ENCODE results near the gene PPP3CA. TPM values are rescaled to one million over a fixed set of nuclear protein-coding genes. Genes with fewer than 3 reads are reported as not detected.
"Not testable (repeated sequence)": the region's sequence is repeated elsewhere in the genome, so short reads cannot be mapped to it uniquely, and the experiment has no call there.

The PPP3CA gene
- total and polyA plus RNA-seq, 5 donors = 8.3 to 27.2 (median 18.7) TPM

DNA sequence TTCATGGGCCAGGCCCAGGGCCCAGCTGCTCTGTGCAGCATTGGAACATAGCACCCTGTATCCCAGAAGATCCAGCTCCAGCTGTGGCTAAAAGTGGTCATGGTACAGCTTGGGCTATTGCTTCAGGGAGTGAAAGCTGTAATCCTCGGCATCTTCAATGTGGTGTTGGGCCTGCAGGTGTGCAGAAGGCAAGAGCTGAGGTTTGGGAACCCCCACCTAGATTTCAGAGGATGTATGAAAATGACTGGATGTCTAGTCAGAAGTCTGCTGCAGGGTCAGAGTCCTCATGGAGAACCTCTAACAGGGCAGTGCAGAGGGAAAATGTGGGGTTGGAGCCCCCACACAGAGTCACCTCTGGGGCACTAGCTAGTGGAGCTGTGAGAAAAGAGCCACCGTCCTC is 341.7 kb downstream of the PPP3CA start:
- no peaks in the 10 kb centered on the region for H3K27me3 ChIP-seq (ENCODE audit: control insufficient read depth, insufficient read depth)
- intact Hi-C loops (cut with DNase I) = no loop called here
- H3K27ac ChIP-seq (ENCODE audit: low read length) = no peak overlapping the region
- ATAC-seq (no peak), DNase-seq (no peak)
- no peaks in the 10 kb centered on the region for H3K9me3 ChIP-seq (ENCODE audit: control insufficient read depth, low read length)
- no peaks in the 10 kb centered on the region for H3K4me1 ChIP-seq (ENCODE audit: control insufficient read depth, insufficient read depth, low read length)
- H3K4me3 ChIP-seq (ENCODE audit: low read length) = no peak overlapping the region
- WGBS = 90% methylated on average over 2 of the region's 2 CpGs

DNA sequence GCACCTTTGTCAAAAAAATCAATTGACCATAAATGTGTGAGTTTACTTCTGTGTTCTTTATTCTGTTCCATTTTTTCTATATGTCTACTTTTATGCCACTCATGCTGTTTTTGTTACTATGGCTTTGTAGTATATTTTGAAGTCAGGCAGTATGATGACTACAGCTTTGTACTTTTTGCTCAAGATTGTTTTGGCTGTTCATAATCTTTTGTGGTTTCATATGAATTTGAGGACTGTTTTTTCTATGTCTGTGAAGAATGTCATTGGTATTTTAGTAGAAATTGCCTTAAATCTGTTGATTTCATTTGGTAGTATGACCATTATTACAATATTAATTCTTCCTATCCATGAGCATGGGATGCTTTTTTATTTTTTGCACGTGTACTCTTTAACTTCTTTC is 346.8 kb downstream of the PPP3CA start:
- Histone ChIP-seq H3K27me3 (ENCODE audit: control insufficient read depth, insufficient read depth) (no peaks in the 10 kb centered on the region), H3K4me3 (ENCODE audit: low read length) (no peak overlapping the region), H3K4me1 (ENCODE audit: control insufficient read depth, insufficient read depth, low read length) (no peaks in the 10 kb centered on the region), H3K9me3 (ENCODE audit: control insufficient read depth, low read length) (no peaks in the 10 kb centered on the region), H3K27ac (ENCODE audit: low read length) (no peak overlapping the region)
- ATAC-seq (no peak), DNase-seq (no peak)
- intact Hi-C loops (cut with DNase I) = no loop called here
- 73% methylated on average over 1 of the region's 1 CpG for WGBS

DNA sequence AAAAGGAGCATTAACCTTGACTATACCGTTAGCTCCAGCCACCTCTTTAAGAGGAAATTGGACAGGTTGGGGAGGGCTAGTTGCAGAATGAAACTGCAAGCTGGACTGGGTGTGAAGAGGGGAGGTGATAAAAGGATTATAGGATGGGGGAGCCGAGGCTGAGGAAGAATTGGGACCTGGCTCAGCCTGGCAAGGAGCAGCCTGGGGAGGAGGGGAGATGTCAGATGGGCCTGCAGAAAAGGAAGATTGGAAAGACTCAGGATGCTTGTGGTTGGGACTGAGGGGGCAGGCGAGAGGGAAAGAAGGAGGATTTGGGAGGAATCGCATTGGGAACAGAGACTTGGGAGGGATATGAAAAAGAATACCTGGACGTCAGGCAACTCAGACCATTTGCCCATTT is 351.7 kb downstream of the PPP3CA start:
- 76% methylated on average over 5 of the region's 5 CpGs for WGBS
- ATAC-seq (no peak), DNase-seq (no peak)
- no peaks in the 10 kb centered on the region for H3K9me3 ChIP-seq (ENCODE audit: control insufficient read depth, low read length)
- H3K27ac ChIP-seq (ENCODE audit: low read length) = no peak overlapping the region
- intact Hi-C loops (cut with DNase I) = no loop called here
- H3K4me3 ChIP-seq (ENCODE audit: low read length) = no peak overlapping the region
- H3K4me1 ChIP-seq (ENCODE audit: control insufficient read depth, insufficient read depth, low read length) = no peaks in the 10 kb centered on the region
- H3K27me3 ChIP-seq (ENCODE audit: control insufficient read depth, insufficient read depth) = no peaks in the 10 kb centered on the region

DNA sequence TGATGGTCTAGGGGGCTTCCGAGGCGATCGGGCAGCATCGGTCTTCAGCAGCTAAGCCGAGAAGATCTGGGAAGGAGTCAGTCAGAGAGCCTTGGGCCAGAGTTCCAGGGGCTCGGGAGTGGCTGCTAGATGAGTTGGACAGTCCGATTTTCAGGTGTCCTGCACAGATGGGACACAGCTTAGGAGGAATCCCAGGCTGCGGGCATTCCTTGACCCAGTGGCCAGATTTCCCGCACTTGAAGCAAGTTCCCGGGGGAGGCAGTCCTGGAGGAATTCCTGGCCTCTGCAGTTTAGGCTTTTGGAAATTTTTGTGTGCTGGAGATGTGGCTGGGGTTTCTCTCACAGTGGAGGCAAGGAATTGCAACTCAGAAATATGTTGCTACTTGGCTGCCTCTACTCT is 352.3 kb downstream of the PPP3CA start:
- ATAC-seq; H3K9me3 ChIP-seq (ENCODE audit: control insufficient read depth, low read length); H3K27ac ChIP-seq (ENCODE audit: low read length); H3K4me1 ChIP-seq (ENCODE audit: control insufficient read depth, insufficient read depth, low read length); DNase-seq; H3K4me3 ChIP-seq (ENCODE audit: low read length); intact Hi-C loops (cut with DNase I); H3K27me3 ChIP-seq (ENCODE audit: control insufficient read depth, insufficient read depth): not testable (repeated sequence)
- WGBS = 91% methylated on average over 10 of the region's 10 CpGs

DNA sequence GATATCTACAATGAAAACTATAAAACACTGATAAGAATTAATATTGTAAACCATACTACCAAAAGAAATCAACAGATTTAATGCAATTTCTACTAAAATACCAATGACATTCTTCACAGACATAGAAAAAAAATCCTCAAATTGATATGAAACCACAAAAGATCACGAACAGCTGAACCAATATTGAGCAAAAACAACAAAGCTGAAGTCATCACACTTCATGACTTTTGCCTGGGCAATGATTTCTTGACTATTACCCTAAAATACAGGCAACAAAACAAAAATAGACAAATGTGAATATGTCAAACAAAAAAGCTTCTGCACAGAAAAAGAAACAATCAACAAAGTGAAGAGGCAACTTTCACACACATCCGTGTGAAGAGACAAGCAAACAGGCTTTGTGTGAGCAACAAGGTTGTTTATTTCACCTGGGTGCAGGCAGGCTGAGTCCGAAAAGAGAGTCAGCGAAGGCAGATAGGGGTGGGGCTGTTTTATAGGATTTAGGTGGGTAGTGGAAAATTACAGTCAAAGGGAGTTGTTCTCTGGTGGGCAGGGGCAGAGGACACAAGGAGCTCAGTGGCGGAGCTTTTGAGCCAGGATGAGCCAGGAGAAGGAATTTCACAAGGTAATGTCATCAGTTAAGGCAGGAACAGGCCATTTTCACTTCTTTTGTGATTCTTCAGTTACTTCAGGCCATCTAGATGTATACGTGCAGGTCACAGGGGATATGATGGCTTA is 355.8 kb downstream of the PPP3CA start:
- 88% methylated on average over 6 of the region's 6 CpGs for WGBS
- DNase-seq; H3K4me3 ChIP-seq (ENCODE audit: low read length); ATAC-seq; intact Hi-C loops (cut with DNase I); H3K27me3 ChIP-seq (ENCODE audit: control insufficient read depth, insufficient read depth); H3K4me1 ChIP-seq (ENCODE audit: control insufficient read depth, insufficient read depth, low read length); H3K9me3 ChIP-seq (ENCODE audit: control insufficient read depth, low read length); H3K27ac ChIP-seq (ENCODE audit: low read length): not testable (repeated sequence)

DNA sequence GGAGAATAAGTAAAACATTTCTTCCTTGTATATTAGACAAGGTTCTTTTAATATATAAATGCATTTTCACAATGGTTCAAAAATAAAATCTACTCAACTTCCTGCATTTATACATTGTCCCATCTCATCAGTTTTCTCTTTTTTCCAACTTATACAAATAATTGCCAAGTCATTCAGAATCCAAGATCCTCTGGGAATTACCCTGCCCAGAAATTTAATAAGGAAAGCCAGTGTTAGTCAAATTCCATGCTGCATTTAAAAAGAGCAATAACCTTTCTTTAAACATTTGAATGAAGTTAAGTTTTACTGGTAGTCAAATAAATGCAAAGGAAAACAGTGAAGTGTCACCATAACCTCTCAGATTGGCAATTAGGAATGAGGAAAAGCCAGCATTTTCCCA is 357.9 kb downstream of the PPP3CA start:
- Histone ChIP-seq H3K9me3 (ENCODE audit: control insufficient read depth, low read length) (no peaks in the 10 kb centered on the region), H3K27ac (ENCODE audit: low read length) (no peak overlapping the region), H3K4me1 (ENCODE audit: control insufficient read depth, insufficient read depth, low read length) (no peaks in the 10 kb centered on the region), H3K4me3 (ENCODE audit: low read length) (no peak overlapping the region), H3K27me3 (ENCODE audit: control insufficient read depth, insufficient read depth) (no peaks in the 10 kb centered on the region)
- intact Hi-C loops (cut with DNase I) = no loop called here
- no peak for DNase-seq
- ATAC-seq = no peak

DNA sequence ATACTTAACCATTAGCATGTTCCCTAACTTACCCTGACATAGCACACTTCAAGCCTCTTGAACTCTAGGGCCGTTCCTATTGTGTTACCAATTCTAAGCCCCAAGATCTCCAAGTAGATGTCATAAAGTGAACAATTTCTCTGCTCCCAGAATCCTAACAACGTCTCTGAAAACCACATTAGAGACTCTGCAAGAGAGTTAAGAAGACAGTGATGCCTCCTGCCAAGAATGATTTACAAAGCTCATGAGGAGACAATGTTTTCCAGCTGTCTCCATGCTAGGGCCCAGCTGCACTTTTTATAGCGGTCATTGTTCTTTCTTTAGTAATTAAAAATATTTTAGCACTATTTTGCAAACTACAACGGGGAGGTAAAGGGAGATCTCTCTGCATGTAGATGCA is 358.4 kb downstream of the PPP3CA start:
- 56% methylated on average over 4 of the region's 4 CpGs for WGBS
- no peaks in the 10 kb centered on the region for H3K4me1 ChIP-seq (ENCODE audit: control insufficient read depth, insufficient read depth, low read length)

DNA sequence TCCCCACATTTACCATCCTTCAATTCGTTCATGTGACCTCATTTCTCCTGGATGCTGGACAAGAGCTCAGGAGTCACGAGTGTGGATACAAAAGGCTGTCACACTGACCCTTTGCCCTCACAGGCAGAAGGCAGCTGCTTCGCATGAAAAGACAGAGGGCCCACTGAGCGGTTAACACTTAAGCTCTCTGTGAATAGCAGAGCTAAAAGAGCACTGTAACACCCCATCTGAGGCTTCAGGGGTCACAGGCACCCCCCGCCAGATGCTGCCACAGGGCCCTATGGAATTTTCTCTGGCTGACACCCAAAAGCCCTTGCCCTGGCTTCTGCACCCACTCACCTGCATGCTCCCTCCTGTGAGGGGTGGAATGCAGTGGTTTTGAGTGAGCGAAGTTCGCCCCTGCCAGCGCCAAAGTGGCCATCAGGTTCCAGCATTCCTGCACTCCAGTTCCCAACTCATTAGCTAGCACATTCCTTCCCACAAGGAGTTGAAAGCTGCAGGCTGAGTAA is 360.9 kb downstream of the PPP3CA start:
- WGBS = 72% methylated on average over 8 of the region's 8 CpGs
- intact Hi-C loops (cut with DNase I) = no loop called here
- DNase-seq (no peak), ATAC-seq (no peak)
- H3K27me3 ChIP-seq (ENCODE audit: control insufficient read depth, insufficient read depth) = no peaks in the 10 kb centered on the region
- no peaks in the 10 kb centered on the region for H3K9me3 ChIP-seq (ENCODE audit: control insufficient read depth, low read length)
- peaks cover under 1% of the 10 kb centered on the region for H3K4me1 ChIP-seq (ENCODE audit: control insufficient read depth, insufficient read depth, low read length)
- no peak overlapping the region for H3K4me3 ChIP-seq (ENCODE audit: low read length)
- H3K27ac ChIP-seq (ENCODE audit: low read length) = no peak overlapping the region

More for the DNA sequence above, 358.4 kb downstream of the PPP3CA start:
- Histone ChIP-seq H3K4me3 (ENCODE audit: low read length) (no peak overlapping the region), H3K9me3 (ENCODE audit: control insufficient read depth, low read length) (no peaks in the 10 kb centered on the region), H3K27me3 (ENCODE audit: control insufficient read depth, insufficient read depth) (no peaks in the 10 kb centered on the region), H3K27ac (ENCODE audit: low read length) (no peak overlapping the region)
- intact Hi-C loops (cut with DNase I) = no loop called here
- DNase-seq (no peak), ATAC-seq (no peak)

DNA sequence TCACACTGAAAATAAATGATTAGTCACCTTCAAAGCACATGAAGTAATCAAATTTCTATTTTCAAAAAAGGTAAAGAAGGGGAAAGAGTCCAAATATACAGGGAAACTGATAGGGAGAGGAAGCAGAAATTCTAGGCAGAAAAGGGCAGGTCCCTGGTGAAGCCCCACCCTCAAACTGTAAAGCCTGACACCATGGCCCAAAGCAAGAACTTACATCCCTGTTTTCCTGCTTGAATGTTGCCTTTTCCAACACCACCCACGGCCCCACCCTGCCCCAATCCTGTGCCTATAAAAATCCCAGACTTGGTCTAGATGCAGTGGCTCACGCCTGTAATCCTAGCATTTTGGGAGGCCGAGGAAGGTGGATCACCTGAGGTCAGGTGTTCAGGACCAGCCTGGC is 361.8 kb downstream of the PPP3CA start:
- DNase-seq = no peak
- intact Hi-C loops (cut with DNase I) = no loop called here
- Histone ChIP-seq H3K27me3 (ENCODE audit: control insufficient read depth, insufficient read depth) (no peaks in the 10 kb centered on the region), H3K9me3 (ENCODE audit: control insufficient read depth, low read length) (no peaks in the 10 kb centered on the region), H3K27ac (ENCODE audit: low read length) (no peak overlapping the region), H3K4me3 (ENCODE audit: low read length) (no peak overlapping the region), H3K4me1 (ENCODE audit: control insufficient read depth, insufficient read depth, low read length) (peaks cover 2% of the 10 kb centered on the region)
- WGBS = 93% methylated on average over 3 of the region's 3 CpGs
- ATAC-seq = no peak

DNA sequence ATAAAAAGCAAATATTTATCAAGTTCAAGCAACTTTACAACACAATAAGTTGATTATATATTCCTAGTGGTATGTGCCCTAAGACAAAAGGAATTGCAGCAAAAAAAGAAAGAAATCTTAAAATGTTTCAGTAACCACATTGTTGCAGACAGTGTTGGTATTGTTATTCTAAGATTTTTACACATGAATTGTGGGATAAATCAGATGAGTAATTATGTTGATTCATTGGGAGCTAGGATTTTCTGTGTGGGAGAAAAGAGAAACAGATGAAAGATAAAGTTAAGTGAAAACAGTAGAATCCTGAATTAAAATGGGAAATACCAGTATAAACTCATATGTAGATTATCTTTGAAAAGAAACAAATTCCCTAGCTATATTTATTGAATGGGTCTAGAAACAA is 362.4 kb downstream of the PPP3CA start:
- Histone ChIP-seq H3K27ac (ENCODE audit: low read length) (no peak overlapping the region), H3K4me3 (ENCODE audit: low read length) (no peak overlapping the region), H3K9me3 (ENCODE audit: control insufficient read depth, low read length) (no peaks in the 10 kb centered on the region), H3K4me1 (ENCODE audit: control insufficient read depth, insufficient read depth, low read length) (peaks cover 2% of the 10 kb centered on the region), H3K27me3 (ENCODE audit: control insufficient read depth, insufficient read depth) (no peaks in the 10 kb centered on the region)
- ATAC-seq (no peak), DNase-seq (no peak)
- intact Hi-C loops (cut with DNase I) = no loop called here

DNA sequence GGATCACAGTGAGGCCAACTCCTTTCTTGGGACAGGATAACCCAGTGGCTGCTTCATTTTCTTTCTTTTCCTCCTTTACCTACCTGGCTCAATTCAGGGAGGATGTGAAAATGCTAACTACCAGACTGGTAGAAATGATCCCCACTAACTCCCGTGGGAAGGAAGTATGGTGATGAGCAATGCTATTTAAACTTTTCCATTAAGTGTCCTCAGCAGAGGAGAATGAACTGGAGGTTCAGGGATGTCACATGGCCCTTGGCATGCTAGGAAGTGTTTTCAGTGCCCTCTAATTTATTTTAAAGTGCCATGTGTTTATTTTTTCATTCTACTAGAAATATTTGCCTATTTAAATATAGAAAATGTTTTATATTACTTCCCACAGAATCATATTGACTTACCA is 363.9 kb downstream of the PPP3CA start:
- peaks cover 2% of the 10 kb centered on the region for H3K4me1 ChIP-seq (ENCODE audit: control insufficient read depth, insufficient read depth, low read length)
- H3K27me3 ChIP-seq (ENCODE audit: control insufficient read depth, insufficient read depth) = no peaks in the 10 kb centered on the region
- WGBS = 74% methylated on average over 1 of the region's 1 CpG
- no peak overlapping the region for H3K4me3 ChIP-seq (ENCODE audit: low read length)
- DNase-seq (no peak), ATAC-seq (no peak)
- no peak overlapping the region for H3K27ac ChIP-seq (ENCODE audit: low read length)
- intact Hi-C loops (cut with DNase I) = no loop called here
- H3K9me3 ChIP-seq (ENCODE audit: control insufficient read depth, low read length) = no peaks in the 10 kb centered on the region

DNA sequence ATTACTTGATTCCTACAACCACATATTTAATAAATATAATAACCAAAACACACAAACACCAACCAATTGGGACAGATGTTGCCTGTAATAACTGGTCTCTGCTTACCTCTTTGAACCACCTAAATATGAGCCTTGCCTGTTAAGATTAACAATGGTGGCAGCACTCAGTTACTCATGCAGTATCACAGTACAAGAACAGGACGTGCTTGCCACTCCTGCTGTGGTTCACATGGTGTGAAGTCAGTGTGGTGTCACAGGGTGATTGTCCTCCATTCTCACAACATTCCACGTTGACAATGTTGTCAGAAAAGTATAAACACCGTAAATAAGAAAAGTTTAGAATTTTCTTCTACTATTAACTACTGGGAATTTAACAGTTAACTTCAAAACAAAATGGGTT is 365.0 kb downstream of the PPP3CA start:
- no peak overlapping the region for H3K4me3 ChIP-seq (ENCODE audit: low read length)
- H3K9me3 ChIP-seq (ENCODE audit: control insufficient read depth, low read length) = no peaks in the 10 kb centered on the region
- 70% methylated on average over 3 of the region's 3 CpGs for WGBS
- no peak overlapping the region for H3K27ac ChIP-seq (ENCODE audit: low read length)
- ATAC-seq (no peak), DNase-seq (no peak)
- peaks cover 3% of the 10 kb centered on the region for H3K4me1 ChIP-seq (ENCODE audit: control insufficient read depth, insufficient read depth, low read length)
- intact Hi-C loops (cut with DNase I) = no loop called here
- H3K27me3 ChIP-seq (ENCODE audit: control insufficient read depth, insufficient read depth) = no peaks in the 10 kb centered on the region
